ENCODE results near the gene ADAMTS17.

DNA sequence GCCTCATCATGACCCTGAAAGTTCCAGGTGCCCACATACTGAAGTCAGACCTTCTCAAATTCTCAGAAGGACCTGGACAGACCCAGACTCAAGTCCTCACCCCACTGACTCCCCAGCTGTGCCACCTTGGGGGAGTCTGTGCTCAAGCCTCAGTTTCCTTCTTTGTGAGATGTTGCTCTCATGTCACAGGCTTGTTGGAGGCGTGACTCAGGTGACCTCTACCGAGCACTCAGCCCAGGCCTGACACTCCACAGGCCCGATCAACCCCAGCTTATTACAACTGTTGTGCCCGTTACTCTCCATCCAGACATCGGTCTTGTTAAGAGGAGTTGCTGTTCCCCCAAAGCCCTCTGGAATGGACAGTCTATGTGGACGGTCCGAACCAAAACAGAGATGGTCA is 332.4 kb downstream of the ADAMTS17 start:
- TF ChIP-seq POLR2A (IDR thresholded peaks at IDR 0.05) = no peak
- TF ChIP-seq, protein P1, sequence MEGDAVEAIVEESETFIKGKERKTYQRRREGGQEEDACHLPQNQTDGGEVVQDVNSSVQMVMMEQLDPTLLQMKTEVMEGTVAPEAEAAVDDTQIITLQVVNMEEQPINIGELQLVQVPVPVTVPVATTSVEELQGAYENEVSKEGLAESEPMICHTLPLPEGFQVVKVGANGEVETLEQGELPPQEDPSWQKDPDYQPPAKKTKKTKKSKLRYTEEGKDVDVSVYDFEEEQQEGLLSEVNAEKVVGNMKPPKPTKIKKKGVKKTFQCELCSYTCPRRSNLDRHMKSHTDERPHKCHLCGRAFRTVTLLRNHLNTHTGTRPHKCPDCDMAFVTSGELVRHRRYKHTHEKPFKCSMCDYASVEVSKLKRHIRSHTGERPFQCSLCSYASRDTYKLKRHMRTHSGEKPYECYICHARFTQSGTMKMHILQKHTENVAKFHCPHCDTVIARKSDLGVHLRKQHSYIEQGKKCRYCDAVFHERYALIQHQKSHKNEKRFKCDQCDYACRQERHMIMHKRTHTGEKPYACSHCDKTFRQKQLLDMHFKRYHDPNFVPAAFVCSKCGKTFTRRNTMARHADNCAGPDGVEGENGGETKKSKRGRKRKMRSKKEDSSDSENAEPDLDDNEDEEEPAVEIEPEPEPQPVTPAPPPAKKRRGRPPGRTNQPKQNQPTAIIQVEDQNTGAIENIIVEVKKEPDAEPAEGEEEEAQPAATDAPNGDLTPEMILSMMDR (IDR thresholded peaks at IDR 0.05) = no peak

All from heart left ventricle (tissue), 13 donors.